Measurements from ENCODE around the gene CHRNA4. TPM values are rescaled to one million over a fixed set of nuclear protein-coding genes. Genes with fewer than 3 reads are reported as not detected.
"Not testable (repeated sequence)": the region's sequence is repeated elsewhere in the genome, so short reads cannot be mapped to it uniquely, and the experiment has no call there.

CHRNA4 gene
- total RNA-seq, 1 donor from 2014 or later: not detected

DNA sequence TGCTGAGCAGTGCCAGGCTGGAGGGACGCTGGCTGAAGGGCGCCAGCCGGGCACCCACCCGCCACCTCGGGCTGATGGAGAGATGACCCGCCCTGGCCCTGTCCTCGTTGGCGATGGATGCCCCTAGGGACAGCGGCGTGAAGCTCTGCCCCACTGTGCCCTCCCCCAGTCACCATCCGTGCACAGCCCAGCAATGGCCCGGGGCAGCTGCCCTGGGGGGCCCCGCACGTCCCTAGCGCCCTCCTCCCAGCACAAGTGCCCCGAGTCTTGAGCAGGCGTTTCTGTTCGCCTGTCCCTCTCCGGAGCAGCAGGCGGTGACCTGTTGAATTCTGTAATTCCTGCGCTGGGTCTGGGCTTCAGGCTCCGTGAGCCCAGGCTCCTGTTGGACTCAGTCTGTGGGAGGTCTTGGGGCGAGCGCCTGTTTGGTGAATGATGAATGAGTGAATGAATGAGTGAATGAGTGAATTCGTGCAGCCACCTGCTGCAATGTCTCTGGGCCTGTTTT lies 36.8 kb upstream of the CHRNA4 start:
- DNase-seq (ENCODE audit: low spot score): no peak

DNA sequence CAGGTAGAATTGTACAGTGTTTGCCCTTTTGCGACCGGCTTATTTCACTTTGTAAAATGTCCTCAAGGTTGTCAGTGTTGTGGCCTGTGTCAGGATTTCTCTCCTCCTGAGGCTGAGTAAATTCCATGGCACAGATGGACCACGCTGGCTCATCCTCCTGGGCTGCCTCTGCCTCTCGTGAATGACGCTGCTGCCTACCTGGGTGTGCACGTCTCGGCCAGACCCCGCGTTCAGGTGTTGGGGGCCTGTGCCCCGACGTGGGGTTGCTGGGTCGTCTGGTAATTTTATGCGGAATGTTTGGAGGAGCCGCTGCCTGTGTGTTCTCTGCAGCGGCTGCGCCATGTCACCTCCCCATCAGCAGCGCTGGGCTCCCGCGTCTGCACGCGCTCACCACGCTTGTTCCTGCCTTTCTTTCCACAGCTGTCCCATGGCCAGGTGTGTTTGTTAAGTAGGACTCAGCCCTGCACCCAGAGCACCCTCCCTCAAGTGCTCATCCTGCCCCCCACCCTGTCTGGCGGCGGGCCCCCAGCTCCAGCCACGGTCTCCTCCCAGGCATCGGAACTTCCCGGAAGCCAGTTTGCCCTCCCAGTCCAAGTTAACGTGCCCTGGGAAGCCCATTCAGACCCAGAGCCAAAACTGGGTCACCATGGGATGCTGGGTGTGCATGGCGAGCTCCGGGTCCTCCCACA lies 36.1 kb upstream of the CHRNA4 start:
- no peak for DNase-seq (ENCODE audit: low spot score)

DNA sequence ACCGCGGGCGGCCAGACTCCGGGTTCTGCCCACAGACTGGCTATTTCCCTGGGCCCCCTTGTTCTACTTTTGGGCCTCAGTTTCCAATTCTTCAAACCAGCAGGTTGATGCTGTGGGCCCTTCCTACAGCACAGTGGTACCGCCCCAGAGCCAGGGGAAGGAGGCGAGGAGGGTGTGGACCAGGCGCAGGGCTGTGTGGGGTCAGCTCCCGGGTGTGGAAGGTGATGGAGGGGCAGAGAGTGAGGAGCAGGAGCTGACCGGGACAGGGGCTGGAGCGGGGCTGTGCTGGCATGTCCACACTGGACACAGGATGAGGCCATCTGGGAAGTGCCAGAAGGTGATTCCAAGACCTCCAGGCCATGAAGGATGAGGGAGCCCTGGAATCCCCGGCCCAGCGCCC lies 35.2 kb upstream of the CHRNA4 start:
- DNase-seq (ENCODE audit: low spot score): no peak

DNA sequence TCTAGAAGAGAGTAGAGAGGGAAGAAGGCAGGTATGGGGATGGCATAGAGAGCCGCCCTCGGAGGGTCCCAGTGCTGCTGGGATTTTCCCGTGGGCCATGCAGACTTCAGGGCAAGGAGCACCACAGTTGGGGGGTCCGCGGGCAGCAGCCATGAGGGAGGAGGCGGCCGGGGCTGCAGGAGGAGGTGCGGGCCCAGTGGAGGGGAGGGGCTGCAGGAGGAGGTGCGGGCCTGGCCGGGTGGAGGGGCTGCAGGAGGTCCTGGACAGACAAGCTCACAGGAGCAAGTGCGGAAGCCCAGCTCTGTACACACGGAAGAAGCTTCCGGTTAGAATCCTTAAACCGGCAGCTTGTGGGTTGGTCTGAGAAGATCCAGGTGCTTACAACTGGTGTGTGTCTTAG lies 34.6 kb upstream of the CHRNA4 start:
- no peak for DNase-seq (ENCODE audit: low spot score)

DNA sequence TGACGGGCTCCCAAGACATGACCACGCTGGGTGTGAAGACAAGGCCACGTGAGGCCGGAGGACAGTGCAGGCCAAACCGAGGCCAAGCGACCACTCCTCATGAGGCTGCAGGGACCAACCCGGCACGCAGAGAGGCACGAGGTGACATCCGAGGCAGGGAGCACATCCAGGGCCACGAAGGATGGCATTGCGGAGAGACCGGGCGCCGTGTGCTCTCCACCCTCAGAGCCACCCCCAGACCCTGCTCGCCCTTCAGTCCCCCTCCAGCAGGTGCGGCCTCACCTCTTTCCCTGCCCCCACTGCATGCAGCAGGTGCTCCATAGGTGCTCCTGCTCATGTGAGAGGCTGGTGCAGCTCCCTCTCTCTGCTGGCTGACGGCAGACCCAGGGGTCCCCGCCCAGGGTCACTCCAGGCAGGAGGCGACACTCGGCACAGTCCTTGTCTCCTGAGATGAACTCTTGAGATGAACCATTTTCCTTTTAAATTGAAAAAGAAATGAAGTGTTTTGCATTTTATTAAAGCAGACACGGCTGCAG lies 33.8 kb upstream of the CHRNA4 start:
- no peak for DNase-seq (ENCODE audit: low spot score)

DNA sequence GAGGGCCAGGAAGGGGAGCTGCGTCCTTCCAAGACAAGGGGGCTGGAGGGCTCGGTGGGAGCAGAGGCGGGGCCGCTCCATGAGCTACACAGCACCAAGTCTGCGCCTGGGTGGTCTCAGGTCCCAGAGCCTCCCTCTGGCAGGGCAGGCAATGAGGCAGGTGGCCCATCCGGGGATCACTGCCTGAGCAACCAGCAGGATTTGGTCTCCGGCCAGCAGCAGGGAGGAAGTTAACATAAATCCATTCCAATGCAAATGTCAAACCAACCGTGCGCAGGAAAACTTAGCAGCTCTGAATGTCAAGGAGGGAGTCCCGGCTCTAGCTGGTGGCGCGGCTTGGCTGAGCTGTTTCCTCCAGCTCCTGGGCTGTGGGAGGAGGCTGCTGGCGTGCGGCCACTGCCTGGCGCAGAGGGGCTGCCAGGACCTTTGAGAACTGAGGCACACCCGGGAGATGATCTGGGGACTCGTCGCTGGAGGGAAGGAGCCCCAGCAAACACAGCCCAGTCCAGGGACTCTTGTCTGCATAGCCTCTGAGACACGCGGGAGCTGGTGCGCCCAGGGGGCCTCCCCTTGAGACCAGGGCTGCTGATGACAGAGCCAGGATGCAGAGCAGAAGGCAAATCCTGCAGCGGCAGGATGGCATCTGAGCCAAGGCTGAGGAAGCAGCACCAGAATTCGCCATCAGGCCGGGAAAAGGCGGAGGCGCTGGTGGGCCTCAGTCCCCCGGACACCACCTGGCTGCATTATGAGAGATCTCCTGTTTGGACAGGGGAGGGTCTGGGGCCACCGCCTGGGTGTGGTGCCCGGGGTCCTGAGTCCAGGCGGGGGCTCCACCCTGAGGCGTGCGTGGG lies 33.1 kb upstream of the CHRNA4 start:
- no peak for DNase-seq (ENCODE audit: low spot score)

DNA sequence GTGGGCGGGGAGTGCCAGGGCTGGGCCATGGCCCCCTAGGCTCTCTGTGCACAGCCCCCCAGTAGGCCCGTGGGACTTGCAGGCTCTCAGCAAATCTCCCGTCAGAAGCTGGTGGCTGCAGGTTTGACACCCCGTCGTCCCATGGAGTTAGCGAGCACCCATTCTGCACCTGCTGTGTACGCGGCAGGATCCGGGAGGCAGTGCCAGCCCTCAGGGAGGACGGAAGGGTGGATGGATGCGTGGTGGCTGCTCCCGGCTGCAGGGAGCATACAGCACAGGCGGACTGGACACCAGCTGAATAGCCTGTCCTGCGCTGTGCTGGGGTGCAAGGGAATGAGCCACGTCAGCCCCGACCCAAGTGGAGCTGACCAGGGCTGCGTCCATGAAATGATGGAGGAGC lies 32.4 kb upstream of the CHRNA4 start:
- no peak for DNase-seq (ENCODE audit: low spot score)

DNA sequence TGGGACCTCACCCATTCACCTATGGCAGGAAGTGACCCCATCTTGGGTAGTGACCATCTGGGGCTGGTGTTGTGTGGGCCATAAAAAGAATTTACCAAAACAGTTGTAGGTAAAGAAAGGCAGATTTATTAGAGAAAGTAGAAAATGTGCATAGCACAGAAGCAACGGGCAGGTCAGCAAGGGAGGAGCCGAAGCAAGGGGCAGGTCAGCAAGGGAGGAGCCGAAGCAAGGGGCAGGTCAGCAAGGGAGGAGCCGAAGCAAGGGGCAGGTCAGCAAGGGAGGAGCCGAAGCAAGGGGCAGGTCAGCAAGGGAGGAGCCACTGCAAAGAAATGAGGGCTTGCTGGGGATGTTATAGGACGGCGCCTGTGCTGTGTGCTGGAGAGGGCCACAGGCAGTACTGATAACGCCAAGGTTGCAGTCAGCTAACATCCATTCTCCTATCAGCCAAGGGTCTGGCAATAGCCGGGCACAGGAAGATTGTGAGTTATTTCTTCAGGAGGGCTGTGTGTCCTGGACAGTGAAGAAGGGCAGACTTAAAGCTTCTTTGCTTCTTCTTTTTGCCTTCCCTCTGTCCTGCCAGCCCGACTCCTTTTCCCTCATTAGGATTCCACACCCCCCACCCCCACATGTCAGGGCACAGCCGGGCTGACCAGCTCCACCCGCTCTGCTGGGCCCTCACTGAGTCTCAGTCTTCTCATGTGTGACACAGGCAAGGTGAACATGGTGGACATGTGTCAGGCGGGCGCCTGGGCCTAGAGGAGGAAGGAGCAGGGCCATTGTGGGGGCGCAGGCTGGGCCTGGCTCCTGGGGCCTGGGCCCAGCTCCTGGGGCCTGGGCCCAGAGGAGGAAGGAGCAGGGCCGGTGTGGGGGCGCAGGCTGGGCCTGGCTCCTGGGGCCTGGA lies 31.6 kb upstream of the CHRNA4 start:
- DNase-seq (ENCODE audit: low spot score): no peak

DNA sequence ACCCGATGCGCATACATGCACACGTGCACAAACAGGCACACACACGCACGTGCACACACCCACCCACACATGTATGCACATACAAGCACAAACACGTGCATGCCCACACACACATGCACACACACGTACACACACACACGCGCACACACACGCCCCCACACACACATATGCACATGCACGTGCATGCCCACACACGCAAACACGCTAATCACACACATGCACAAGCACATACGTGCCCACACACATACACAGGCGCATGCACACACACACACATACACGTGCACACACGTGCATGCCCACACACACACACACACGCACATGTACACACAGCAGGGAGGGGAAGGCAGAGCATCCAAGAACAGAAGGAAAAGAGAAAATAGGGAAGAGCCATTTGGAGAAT lies 26.8 kb upstream of the CHRNA4 start:
- no peak for DNase-seq (ENCODE audit: low spot score)

DNA sequence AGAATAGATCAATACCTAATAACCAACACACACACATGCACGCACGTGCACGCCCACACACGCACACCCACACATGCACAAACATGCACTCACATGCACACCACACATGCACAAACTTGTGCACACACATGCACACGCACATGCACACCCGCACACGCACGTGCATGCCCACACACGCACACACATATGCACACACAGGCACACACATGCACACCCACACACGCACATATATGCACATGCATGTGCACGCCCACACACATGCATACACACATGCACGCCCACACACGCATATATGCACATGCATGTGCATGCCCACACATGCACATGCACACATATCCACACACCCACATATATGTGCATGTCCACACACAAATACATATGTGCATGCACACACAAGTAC lies 26.2 kb upstream of the CHRNA4 start:
- DNase-seq (ENCODE audit: low spot score): no peak

DNA sequence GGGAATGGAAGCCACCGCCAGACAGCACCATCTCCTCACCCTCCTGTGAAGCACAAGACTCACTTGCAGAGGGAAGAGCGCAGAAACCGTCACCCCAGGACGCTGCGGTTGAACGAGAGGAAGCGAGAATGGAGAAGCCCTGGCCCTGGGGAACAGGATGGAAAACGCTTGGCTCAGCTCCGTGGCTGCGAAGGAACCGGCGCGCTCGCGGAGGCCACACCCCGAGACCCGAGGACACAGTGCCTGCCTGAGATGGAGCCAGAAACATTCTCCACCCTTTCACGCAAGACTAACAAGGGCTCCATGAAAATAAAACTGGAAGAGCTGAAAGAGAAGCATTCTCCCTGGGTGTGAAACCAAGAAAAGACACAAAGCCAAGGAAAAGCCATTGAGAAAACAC lies 25.3 kb upstream of the CHRNA4 start:
- no peak for DNase-seq (ENCODE audit: low spot score)

DNA sequence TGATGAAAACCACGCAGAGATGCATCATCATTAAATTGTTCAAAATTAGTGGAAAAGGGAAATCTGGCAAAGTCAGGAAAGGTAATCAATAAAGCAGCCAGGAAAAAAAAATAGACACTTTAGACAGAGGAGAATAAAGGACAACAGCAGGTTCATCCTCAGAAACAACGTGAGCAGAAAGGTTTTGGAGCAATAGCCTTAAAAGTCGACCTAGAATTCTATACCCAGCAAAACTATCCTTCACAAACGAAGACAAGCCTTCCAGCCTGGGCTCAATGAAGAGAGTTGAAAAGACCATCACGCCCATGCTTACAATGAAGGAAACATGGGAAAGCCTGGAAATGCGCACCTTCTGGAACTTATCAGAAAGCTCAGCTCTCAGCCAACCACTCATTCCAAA lies 24.7 kb upstream of the CHRNA4 start:
- DNase-seq (ENCODE audit: low spot score): no peak

DNA sequence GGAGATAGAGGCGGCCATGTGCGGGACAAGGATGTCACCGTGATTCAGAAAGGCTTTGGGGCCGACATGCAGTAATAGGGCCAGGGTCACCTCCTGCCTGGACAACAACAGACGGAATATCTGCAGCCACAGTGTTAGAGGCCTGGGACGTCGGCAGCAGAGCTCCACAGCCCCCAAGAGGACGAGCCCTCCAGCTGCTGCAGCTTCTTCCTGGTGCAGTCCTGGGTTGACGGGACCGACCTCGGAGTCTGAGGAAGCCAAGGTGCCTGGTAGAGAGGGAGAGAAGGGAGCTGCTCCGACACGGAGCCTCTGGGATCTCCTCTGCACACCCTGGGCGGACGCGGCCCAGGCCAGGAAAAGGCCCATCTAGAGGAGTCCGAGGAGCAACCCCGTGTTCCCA lies 23.2 kb upstream of the CHRNA4 start:
- DNase-seq (ENCODE audit: low spot score): no peak

DNA sequence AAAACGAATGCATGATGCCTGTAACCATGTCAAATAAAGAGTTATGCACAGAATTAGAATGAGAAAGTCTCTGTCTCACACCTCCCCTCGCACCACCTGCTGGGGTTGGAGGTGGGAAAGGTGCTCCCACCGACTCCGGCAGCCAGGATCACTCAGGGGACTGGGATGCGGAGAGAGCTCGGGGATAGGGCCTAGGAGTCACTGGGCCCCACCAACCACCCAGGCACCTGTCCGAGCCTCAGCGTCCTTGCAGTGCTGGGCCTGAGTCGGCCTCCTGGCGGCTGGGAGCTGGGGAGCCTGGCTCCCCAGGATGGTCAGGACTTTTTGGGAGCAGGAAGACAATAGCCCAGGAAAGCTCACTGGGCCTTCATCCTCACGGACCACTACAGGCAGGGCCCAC lies 22.4 kb upstream of the CHRNA4 start:
- DNase-seq (ENCODE audit: low spot score): no peak

DNA sequence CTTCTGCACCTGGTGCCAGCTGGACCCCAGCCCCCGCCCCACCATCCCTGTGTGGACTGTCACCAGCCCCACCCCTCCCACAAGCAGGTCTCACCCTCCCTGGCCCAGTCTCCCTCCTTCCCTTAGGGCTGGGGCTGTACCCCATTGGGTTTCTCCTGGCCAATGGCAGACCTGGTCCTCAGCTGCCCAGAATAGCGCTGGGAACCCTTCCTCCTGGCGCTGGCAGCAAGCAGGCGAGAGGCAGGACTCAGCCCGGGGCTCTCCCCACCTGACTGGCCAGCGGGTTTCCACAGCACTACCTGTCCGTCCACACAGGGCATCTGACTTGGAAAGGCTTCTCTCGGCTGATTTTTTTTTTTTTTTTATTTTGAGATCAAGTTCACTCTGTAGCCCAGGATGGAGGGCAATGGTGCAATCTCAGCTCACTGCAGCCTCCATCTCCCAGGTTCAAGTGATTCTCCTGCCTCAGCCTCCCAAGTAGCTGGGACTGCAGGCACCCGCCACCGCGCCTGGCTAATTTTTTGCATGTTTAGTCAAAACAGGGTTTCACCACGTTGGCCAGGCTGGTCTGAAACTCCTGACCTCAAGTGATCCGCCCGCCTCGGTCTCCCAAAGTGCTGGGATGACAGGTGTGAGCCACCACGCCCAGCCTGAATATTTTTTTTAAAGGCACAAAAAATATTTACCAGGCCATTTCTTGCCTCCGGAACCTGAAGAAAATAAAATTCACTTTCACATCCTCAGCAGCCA lies 21.6 kb upstream of the CHRNA4 start:
- DNase-seq (ENCODE audit: low spot score): no peak

DNA sequence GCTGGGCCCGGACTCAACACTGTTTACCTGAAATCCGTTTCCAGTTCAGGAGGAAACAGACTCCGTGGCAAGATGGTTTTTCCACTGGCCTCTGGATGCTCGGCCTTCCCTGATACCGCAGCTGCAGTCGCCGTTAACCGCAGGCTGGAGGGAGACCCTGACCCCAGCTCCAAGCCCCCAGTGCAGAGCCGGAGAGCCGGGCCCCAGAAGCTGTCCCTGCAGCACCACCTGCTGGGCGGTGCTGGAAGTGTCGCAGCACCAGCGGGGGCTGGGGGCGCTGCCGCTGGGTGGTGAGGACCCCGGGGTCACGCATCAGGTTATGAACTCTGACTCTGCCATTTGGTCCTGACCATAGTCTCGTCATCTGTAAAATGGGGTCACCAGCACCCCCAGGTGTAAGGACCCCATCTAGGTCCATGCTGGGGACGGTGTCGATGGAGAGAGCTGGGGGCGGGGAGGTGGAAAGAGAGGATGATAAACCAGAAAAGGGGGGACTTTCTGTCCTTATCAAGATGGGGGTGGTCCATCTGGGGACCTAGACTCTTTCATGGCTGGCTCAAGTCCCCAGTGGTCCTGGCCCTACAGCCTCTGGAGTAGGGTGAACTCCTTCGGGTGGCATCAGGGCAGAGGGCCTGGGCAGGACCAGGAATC lies 20.8 kb upstream of the CHRNA4 start:
- DNase-seq (ENCODE audit: low spot score): no peak

DNA sequence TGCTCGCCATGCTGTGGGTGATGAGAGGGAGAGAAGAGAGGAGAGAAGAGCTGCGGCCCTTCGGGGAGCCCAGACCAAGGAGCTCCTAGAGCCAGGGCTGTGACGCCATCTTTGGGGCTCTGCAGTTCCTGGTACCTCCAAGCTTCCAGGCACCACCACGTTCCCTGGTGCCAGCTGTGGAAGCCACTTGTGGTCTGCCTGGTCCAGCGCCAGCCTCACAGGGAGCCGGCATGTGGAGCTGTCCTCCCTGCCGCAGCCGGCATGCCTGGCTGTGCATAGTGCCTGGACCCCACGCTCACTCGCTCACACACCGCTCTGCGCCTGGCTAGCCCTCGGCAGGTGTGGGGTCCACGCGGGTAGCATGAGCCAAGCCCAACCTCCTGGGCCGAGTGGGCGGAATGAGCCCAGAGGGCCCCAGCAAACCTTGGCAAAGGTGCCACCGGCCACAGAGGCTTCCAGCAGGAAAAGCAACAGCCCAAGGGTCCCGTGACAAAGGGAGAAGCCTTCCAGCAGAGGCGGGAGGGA lies 19.3 kb upstream of the CHRNA4 start:
- DNase-seq (ENCODE audit: low spot score): no peak

DNA sequence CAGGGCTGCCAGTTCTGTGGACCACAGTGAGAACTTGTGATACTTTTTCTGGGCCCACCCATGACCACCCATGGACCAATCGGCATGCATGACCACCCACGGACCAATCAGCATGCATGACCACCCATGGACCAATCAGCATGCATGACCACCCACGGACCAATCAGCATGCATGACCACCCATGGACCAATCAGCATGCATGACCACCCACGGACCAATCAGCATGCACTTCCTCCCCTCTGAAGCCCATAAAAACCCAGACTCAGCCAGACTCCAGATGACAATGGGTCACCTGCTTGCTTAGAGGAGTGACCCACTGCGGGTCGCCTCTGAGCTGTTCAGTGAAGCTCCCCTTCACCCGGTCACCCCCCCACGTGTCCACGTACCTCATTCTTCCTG lies 18.7 kb upstream of the CHRNA4 start:
- not testable (repeated sequence) for DNase-seq (ENCODE audit: low spot score)

DNA sequence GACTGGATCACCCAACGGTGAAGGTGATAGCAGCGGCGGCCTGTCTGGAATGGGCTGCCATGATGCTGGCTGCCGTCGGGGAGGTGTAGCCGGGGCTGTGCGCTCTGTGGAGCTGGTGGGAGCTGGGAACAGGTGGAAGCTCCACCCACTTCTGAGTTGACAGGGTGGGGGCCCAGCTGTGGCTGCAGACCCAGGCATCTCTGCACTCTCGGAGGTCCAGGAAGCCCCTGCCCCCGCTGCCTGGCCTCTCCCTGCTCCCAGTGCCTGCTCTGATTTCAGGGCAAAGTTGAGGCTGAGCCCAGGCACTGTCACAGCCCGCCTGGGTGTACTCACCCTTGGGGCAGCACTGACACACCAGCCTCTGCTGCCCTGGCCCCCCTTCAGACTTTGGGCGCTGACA lies 18.1 kb upstream of the CHRNA4 start:
- DNase-seq (ENCODE audit: low spot score): no peak

DNA sequence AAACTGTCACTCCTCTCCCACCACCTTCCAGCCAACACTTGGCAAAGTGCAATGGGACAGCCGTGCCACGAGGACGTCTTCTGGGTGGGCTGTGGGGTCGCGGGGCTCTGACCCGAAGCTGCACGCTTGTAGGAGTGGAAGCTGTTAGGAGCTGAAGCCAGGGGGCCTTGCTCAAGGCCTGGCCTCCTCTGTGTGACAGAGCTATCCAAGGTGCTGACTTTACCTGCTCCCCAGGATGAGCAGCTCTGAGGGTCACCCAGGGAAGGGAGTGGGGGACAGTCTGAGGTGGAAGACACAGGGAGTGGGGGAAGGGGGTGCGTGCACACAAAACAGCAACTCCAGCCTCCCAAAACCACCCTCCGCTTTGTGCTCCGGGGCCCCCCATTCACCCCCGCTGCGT lies 17.5 kb upstream of the CHRNA4 start:
- no peak for DNase-seq (ENCODE audit: low spot score)
